IPS DF 6.9 (cell line): Measurements from ENCODE around the gene GALM.
"Not testable (repeated sequence)": the region's sequence is repeated elsewhere in the genome, so short reads cannot be mapped to it uniquely, and the experiment has no call there.

Source experiments
- DNase-seq: peaks from one replicate; pipeline ENCODE4 v3.0.0-alpha.2; 2013; ENCODE audit warnings: low read depth, low spot score
- H3K27ac ChIP-seq: one replicate; pipeline ENCODE4 v1.5.1; 2013; ENCODE audit warnings: low read length, control low read depth
- H3K27me3 ChIP-seq: 2 replicates; pipeline ENCODE4 v1.6.1; 2013; ENCODE audit warnings: mild to moderate bottlenecking, low read length; ENCODE audit not compliant: control insufficient read depth, insufficient read depth
- H3K36me3 ChIP-seq: 2 replicates; pipeline ENCODE4 v1.6.1; 2013; ENCODE audit warnings: low read length; ENCODE audit not compliant: control insufficient read depth, insufficient read depth
- H3K4me1 ChIP-seq: 2 replicates; pipeline ENCODE4 v1.6.1; 2013; ENCODE audit warnings: low read length; ENCODE audit not compliant: control insufficient read depth, insufficient read depth
- H3K4me3 ChIP-seq: 2 replicates; pipeline ENCODE4 v1.5.1; 2013; ENCODE audit warnings: mild to moderate bottlenecking, low read length
- H3K9me3 ChIP-seq: 2 replicates; pipeline ENCODE4 v1.6.1; 2013; ENCODE audit warnings: low read length, inconsistent platforms; ENCODE audit not compliant: control insufficient read depth, insufficient read depth
- WGBS: extraction: QIAGEN DNeasy Blood & Tissue Kit; methylation state at CpG from one replicate; pipeline ENCODE4 v1.1.7; 2013; ENCODE audit warnings: mixed read lengths, missing lambda C conversion rate; ENCODE audit not compliant: insufficient read length, insufficient coverage; 5-methylcytosine and 5-hydroxymethylcytosine counted together

The GALM gene

GRCh38 chr2:38711558-38711957 is 45.6 kb downstream of the GALM start:
- Histone ChIP-seq H3K36me3 (no peaks in the 10 kb centered on the region), H3K4me1 (no peaks in the 10 kb centered on the region), H3K9me3 (no peaks in the 10 kb centered on the region), H3K4me3 (no peak overlapping the region), H3K27ac (no peak overlapping the region), H3K27me3 (no peaks in the 10 kb centered on the region)
- no peak for DNase-seq

GRCh38 chr2:38712413-38712812 is 46.5 kb downstream of the GALM start:
- H3K4me3 ChIP-seq, result no peak overlapping the region
- no peak for DNase-seq
- no peaks in the 10 kb centered on the region for H3K4me1 ChIP-seq
- no peaks in the 10 kb centered on the region for H3K9me3 ChIP-seq
- H3K36me3 ChIP-seq, result no peaks in the 10 kb centered on the region
- no peaks in the 10 kb centered on the region for H3K27me3 ChIP-seq
- WGBS, result no CpG with 5 or more reads among the region's 7 CpGs
- H3K27ac ChIP-seq, result no peak overlapping the region

DNA sequence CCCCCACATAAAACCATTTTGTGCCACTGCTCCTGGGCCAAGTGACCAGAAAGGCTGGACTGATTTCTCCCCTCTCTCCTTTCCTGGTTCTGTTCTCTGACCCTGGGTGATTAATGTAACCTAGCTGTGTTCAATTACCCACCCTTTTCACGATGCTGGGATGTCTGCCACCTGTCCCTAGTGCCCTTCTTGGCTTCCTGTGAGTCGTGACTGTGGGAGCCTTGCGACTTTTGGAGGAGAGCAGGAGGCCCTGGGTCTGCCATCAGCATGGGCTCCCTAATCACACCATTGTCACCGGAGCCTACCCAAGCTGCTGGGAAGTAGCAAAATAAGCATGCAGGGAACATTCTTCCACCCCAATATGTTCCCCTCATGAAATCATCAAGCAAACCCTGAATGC is 47.0 kb downstream of the GALM start:
- no peaks in the 10 kb centered on the region for H3K36me3 ChIP-seq
- no peak overlapping the region for H3K4me3 ChIP-seq
- H3K4me1 ChIP-seq, result no peaks in the 10 kb centered on the region
- no peaks in the 10 kb centered on the region for H3K9me3 ChIP-seq
- WGBS, result no CpG with 5 or more reads among the region's 4 CpGs
- no peak for DNase-seq
- no peak overlapping the region for H3K27ac ChIP-seq
- H3K27me3 ChIP-seq, result no peaks in the 10 kb centered on the region

DNA sequence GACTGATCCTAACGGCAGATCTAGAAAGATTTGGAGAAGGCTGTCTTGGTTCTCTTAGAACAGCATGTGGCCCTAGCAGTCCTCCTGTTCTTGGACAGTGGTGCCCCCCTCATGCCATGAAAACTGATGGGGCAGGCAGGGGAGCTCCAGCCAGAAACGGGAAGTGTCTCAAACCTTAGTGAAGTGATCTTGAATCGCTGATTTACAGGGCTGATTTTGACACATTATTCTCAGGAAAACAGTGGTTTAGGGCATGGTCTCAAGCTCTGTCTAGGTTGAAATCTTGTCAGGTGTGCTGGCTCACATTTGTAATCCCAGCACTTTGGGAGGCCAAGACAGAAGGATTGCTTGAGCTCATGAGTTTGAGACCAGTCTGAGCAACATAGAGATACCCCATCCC is 47.4 kb downstream of the GALM start:
- no peaks in the 10 kb centered on the region for H3K36me3 ChIP-seq
- H3K9me3 ChIP-seq, result no peaks in the 10 kb centered on the region
- no peak overlapping the region for H3K27ac ChIP-seq
- WGBS, result no CpG with 5 or more reads among the region's 3 CpGs
- no peak overlapping the region for H3K4me3 ChIP-seq
- no peaks in the 10 kb centered on the region for H3K27me3 ChIP-seq
- no peak for DNase-seq
- no peaks in the 10 kb centered on the region for H3K4me1 ChIP-seq

- no CpG with 5 or more reads among the region's 1 CpG for WGBS
- H3K27me3 ChIP-seq, H3K36me3 ChIP-seq, H3K4me1 ChIP-seq, DNase-seq, H3K4me3 ChIP-seq, H3K9me3 ChIP-seq, H3K27ac ChIP-seq: not testable (repeated sequence)
Measured at GRCh38 chr2:38714941-38715340, 49.0 kb downstream of the GALM start.

GRCh38 chr2:38716185-38716584 is 50.3 kb downstream of the GALM start:
- Histone ChIP-seq H3K27ac (no peak overlapping the region), H3K36me3 (no peaks in the 10 kb centered on the region), H3K27me3 (no peaks in the 10 kb centered on the region), H3K4me3 (no peak overlapping the region), H3K4me1 (no peaks in the 10 kb centered on the region), H3K9me3 (no peaks in the 10 kb centered on the region)
- DNase-seq, result no peak
- WGBS, result no CpG with 5 or more reads among the region's 6 CpGs

DNA sequence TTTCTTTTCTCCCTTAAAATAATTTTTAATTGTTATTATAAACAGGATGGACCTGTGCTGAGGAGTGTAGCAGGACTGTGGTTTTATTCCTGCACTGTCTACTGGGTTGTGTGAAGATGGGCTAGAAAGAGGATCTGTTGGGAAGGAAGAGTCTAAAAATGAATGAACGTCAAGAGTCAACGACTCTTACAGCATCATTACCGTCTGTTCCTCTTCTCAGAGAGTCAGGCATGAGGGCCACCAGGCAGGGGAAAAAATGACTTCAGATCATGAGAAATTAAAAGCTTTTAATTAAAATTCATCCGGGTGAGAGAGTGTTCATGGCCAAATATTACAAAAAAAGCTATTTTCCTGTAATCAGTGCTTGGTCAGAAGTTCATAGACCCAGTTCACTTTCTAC is 52.7 kb downstream of the GALM start:
- Histone ChIP-seq H3K36me3 (no peaks in the 10 kb centered on the region), H3K27me3 (no peaks in the 10 kb centered on the region), H3K4me1 (no peaks in the 10 kb centered on the region), H3K4me3 (no peak overlapping the region), H3K9me3 (no peaks in the 10 kb centered on the region), H3K27ac (no peak overlapping the region)
- WGBS, result no CpG with 5 or more reads among the region's 4 CpGs
- no peak for DNase-seq

GRCh38 chr2:38719706-38720105 is 53.8 kb downstream of the GALM start:
- WGBS, result no CpG with 5 or more reads among the region's 12 CpGs
- DNase-seq, result no peak
- Histone ChIP-seq H3K4me3 (no peak overlapping the region), H3K9me3 (no peaks in the 10 kb centered on the region), H3K27me3 (no peaks in the 10 kb centered on the region), H3K36me3 (no peaks in the 10 kb centered on the region), H3K4me1 (no peaks in the 10 kb centered on the region), H3K27ac (no peak overlapping the region)

GRCh38 chr2:38720613-38721241 is 54.8 kb downstream of the GALM start:
- Histone ChIP-seq H3K27ac (no peak overlapping the region), H3K9me3 (no peaks in the 10 kb centered on the region), H3K36me3 (no peaks in the 10 kb centered on the region), H3K27me3 (no peaks in the 10 kb centered on the region), H3K4me3 (no peak overlapping the region), H3K4me1 (no peaks in the 10 kb centered on the region)
- no CpG with 5 or more reads among the region's 4 CpGs for WGBS
- DNase-seq, result no peak

GRCh38 chr2:38722271-38723061 is 56.6 kb downstream of the GALM start:
- DNase-seq, result no peak
- H3K36me3 ChIP-seq, result no peaks in the 10 kb centered on the region
- no CpG with 5 or more reads among the region's 9 CpGs for WGBS
- H3K4me3 ChIP-seq, result no peak overlapping the region
- no peaks in the 10 kb centered on the region for H3K9me3 ChIP-seq
- H3K27me3 ChIP-seq, result no peaks in the 10 kb centered on the region
- H3K4me1 ChIP-seq, result no peaks in the 10 kb centered on the region
- no peak overlapping the region for H3K27ac ChIP-seq

GRCh38 chr2:38723173-38723572 is 57.3 kb downstream of the GALM start:
- DNase-seq, result no peak
- Histone ChIP-seq H3K36me3 (no peaks in the 10 kb centered on the region), H3K4me3 (no peak overlapping the region), H3K27me3 (no peaks in the 10 kb centered on the region), H3K27ac (no peak overlapping the region), H3K9me3 (no peaks in the 10 kb centered on the region), H3K4me1 (no peaks in the 10 kb centered on the region)
- no CpG with 5 or more reads among the region's 7 CpGs for WGBS
